Measurements from ENCODE around the gene DEFB124. TPM values are rescaled to one million over a fixed set of nuclear protein-coding genes. Genes with fewer than 3 reads are reported as not detected.

Gene DEFB124
- total RNA-seq, 4 donors from 2014 or later: not detected

GRCh38 chr20:31488115-31488514 lies 13.2 kb upstream of the DEFB124 start:
- 47% methylated on average over 2 of the region's 2 CpGs; no CpG with 5 or more reads in 1 of the 2 donors for whole genome bisulfite sequencing, 2 donors (ENCODE audit: low coverage in 1 of 2)
- peak overlapping the region in 2 of 4 donors; percentile 9 to 47 for H3K27ac ChIP-seq
- H3K4me3 ChIP-seq: no peak overlapping the region
- peaks cover 0 to 5% (median 0%) of the 10 kb centered on the region in 4 donors for H3K4me1 ChIP-seq
- no peak for DNase-seq
- H3K27me3 ChIP-seq: peaks cover 8% of the 10 kb centered on the region
- H3K9me3 ChIP-seq: no peaks in the 10 kb centered on the region
- no peak for TF ChIP-seq EP300 (IDR thresholded peaks at IDR 0.05; ENCODE audit: low read depth)
- TF ChIP-seq, protein P1, sequence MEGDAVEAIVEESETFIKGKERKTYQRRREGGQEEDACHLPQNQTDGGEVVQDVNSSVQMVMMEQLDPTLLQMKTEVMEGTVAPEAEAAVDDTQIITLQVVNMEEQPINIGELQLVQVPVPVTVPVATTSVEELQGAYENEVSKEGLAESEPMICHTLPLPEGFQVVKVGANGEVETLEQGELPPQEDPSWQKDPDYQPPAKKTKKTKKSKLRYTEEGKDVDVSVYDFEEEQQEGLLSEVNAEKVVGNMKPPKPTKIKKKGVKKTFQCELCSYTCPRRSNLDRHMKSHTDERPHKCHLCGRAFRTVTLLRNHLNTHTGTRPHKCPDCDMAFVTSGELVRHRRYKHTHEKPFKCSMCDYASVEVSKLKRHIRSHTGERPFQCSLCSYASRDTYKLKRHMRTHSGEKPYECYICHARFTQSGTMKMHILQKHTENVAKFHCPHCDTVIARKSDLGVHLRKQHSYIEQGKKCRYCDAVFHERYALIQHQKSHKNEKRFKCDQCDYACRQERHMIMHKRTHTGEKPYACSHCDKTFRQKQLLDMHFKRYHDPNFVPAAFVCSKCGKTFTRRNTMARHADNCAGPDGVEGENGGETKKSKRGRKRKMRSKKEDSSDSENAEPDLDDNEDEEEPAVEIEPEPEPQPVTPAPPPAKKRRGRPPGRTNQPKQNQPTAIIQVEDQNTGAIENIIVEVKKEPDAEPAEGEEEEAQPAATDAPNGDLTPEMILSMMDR (IDR thresholded peaks at IDR 0.05): no peak
- TF ChIP-seq POLR2AphosphoS5 (IDR thresholded peaks at IDR 0.05): no peak
- no peak for TF ChIP-seq POLR2A (IDR thresholded peaks at IDR 0.05)
- H3K36me3 ChIP-seq: no peaks in the 10 kb centered on the region
- intact Hi-C loops (cut with DNase I; ENCODE audit: low total_unique reads): no loop called here
- in situ Hi-C loops (cut with MboI; ENCODE audit: low pct_ligation_motif_present in 1 of 4, low pct_unique_long_range_greater_than_20kb in 1 of 4, low sequenced_read_pairs in 3 of 4): no loop called here

GRCh38 chr20:31485450-31486339 lies 10.8 kb upstream of the DEFB124 start:
- peak overlapping the region in 1 of 4 donors; percentile 21 for H3K4me3 ChIP-seq
- DNase-seq: peak; percentile 44
- 20% methylated on average over 30 of the region's 31 CpGs; no CpG with 5 or more reads in 1 of the 2 donors for WGBS, 2 donors (ENCODE audit: low coverage in 1 of 2)
- no peaks in the 10 kb centered on the region for H3K36me3 ChIP-seq
- H3K27ac ChIP-seq: peak overlapping the region; percentile 65 to 77 (median 67)
- TF ChIP-seq, protein P1 (IDR thresholded peaks at IDR 0.05): no peak
- TF ChIP-seq POLR2AphosphoS5 (IDR thresholded peaks at IDR 0.05): no peak
- peak; percentile 15 for TF ChIP-seq POLR2A (IDR thresholded peaks at IDR 0.05)
- no peak for TF ChIP-seq EP300 (IDR thresholded peaks at IDR 0.05; ENCODE audit: low read depth)
- H3K27me3 ChIP-seq: peaks cover 8% of the 10 kb centered on the region
- in situ Hi-C loops (cut with MboI; ENCODE audit: low pct_ligation_motif_present in 1 of 4, low pct_unique_long_range_greater_than_20kb in 1 of 4, low sequenced_read_pairs in 3 of 4) (no loop called here), intact Hi-C loops (cut with DNase I; ENCODE audit: low total_unique reads) (no loop called here)
- H3K4me1 ChIP-seq: peaks cover 0 to 5% (median 0%) of the 10 kb centered on the region in 4 donors
- no peaks in the 10 kb centered on the region for H3K9me3 ChIP-seq

DNA sequence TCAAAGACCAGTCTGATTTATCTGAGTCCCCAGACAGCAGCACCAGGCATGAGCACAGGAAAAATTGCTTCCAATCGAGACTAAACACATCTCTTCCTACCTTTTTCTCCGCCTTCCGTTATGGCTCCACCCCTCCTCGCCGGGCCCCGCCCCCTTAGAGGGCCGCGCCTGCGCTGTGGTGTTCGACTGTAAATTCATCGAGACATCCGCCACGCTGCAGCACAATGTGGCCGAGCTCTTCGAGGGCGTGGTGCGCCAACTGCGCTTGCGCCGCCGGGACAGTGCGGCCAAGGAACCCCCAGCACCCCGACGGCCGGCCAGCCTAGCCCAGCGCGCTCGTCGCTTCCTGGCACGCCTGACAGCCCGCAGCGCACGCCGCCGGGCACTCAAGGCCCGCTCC lies 9.1 kb upstream of the DEFB124 start:
- TF ChIP-seq EP300 (IDR thresholded peaks at IDR 0.05; ENCODE audit: low read depth): no peak
- TF ChIP-seq, protein P1 (IDR thresholded peaks at IDR 0.05): no peak
- TF ChIP-seq POLR2A (IDR thresholded peaks at IDR 0.05): no peak
- TF ChIP-seq POLR2AphosphoS5 (IDR thresholded peaks at IDR 0.05): no peak
- peak overlapping the region in 3 of 4 donors; percentile 65 to 77 (median 67) for H3K27ac ChIP-seq
- WGBS, 2 donors (ENCODE audit: low coverage in 1 of 2): 13 to 69% methylated on average over 1 to 36 of the region's 36 CpGs
- no peak for DNase-seq
- no peak overlapping the region for H3K4me3 ChIP-seq
- intact Hi-C loops (cut with DNase I; ENCODE audit: low total_unique reads) (no loop called here), in situ Hi-C loops (cut with MboI; ENCODE audit: low pct_ligation_motif_present in 1 of 4, low pct_unique_long_range_greater_than_20kb in 1 of 4, low sequenced_read_pairs in 3 of 4) (no loop called here)
- no peaks in the 10 kb centered on the region for H3K9me3 ChIP-seq
- H3K36me3 ChIP-seq: no peaks in the 10 kb centered on the region
- H3K4me1 ChIP-seq: peaks cover 0 to 5% (median 0%) of the 10 kb centered on the region in 4 donors
- H3K27me3 ChIP-seq: peaks cover 8% of the 10 kb centered on the region

GRCh38 chr20:31476643-31477215 lies 1.8 kb upstream of the DEFB124 start:
- H3K4me3 ChIP-seq: peak overlapping the region in 1 of 4 donors; percentile 3
- no peak for DNase-seq
- TF ChIP-seq EP300 (IDR thresholded peaks at IDR 0.05; ENCODE audit: low read depth): no peak
- TF ChIP-seq POLR2A (IDR thresholded peaks at IDR 0.05): no peak
- TF ChIP-seq POLR2AphosphoS5 (IDR thresholded peaks at IDR 0.05): no peak
- TF ChIP-seq, protein P1 (IDR thresholded peaks at IDR 0.05): no peak
- peaks cover 0 to 10% (median 3%) of the 10 kb centered on the region in 4 donors for H3K4me1 ChIP-seq
- intact Hi-C loops (cut with DNase I; ENCODE audit: low total_unique reads) (no loop called here), in situ Hi-C loops (cut with MboI; ENCODE audit: low pct_ligation_motif_present in 1 of 4, low pct_unique_long_range_greater_than_20kb in 1 of 4, low sequenced_read_pairs in 3 of 4) (no loop called here)
- H3K36me3 ChIP-seq: no peaks in the 10 kb centered on the region
- 85% methylated on average over 6 of the region's 6 CpGs; no CpG with 5 or more reads in 1 of the 2 donors for WGBS, 2 donors (ENCODE audit: low coverage in 1 of 2)
- no peaks in the 10 kb centered on the region for H3K9me3 ChIP-seq
- H3K27ac ChIP-seq: peak overlapping the region in 3 of 4 donors; percentile 57 to 75 (median 69)
- H3K27me3 ChIP-seq: peaks cover 21% of the 10 kb centered on the region

All from transverse colon (tissue), 4 donors.